Psoas muscle (tissue), 8 donors: ENCODE results near the gene OCRL. TPM values are rescaled to one million over a fixed set of nuclear protein-coding genes. Genes with fewer than 3 reads are reported as not detected.

Experiments used
- ATAC-seq, 4 donors: fragments of 200-7000 bp; cut with Tn5 transposase; one replicate each; pipeline ENCODE4 v1.9.1; 2020; ENCODE audit warnings: moderate library complexity in 3 of 4, mild to moderate bottlenecking in 2 of 4
- DNase-seq, 2 donors: peaks; one replicate each; pipeline ENCODE4 v3.0.0-alpha.2; 2020
- H3K27ac ChIP-seq: fragments of 200-600 bp; one replicate; pipeline ENCODE4 v1.8.0; 2022
- H3K27me3 ChIP-seq, 3 donors: fragments of 200-600 bp in 1 of 3; one replicate each; pipeline versions ENCODE4 v1.6.1 to v1.8.0; 2013 to 2022; ENCODE audit warnings: low read length in 2 of 3, mild to moderate bottlenecking in 2 of 3, moderate library complexity in 1 of 3; ENCODE audit not compliant: insufficient read depth in 3 of 3
- H3K36me3 ChIP-seq, 2 donors: fragments of 200-600 bp in 1 of 2; one replicate each; pipeline versions ENCODE4 v1.6.1 to v1.8.0; 2013 to 2022; ENCODE audit warnings: low read depth in 1 of 2, mild to moderate bottlenecking in 1 of 2, moderate library complexity in 1 of 2; ENCODE audit not compliant: insufficient read depth in 1 of 2
- H3K4me1 ChIP-seq: fragments of 200-600 bp; one replicate; pipeline ENCODE4 v1.8.0; 2022
- H3K4me3 ChIP-seq: fragments of 200-600 bp; one replicate; pipeline ENCODE4 v1.8.0; 2022; ENCODE audit warnings: mild to moderate bottlenecking
- H3K9me3 ChIP-seq: fragments of 200-600 bp; one replicate; pipeline ENCODE4 v1.8.0; 2022
- CTCF ChIP-seq: fragments of 200-600 bp; IDR thresholded peaks from one replicate; pipeline ENCODE4 v1.8.0; 2022; ENCODE audit warnings: antibody characterized with exemption
- WGBS, 3 donors: extraction: QIAGEN DNeasy Blood & Tissue Kit; methylation state at CpG; one replicate each; pipeline versions ENCODE4 v1.1.6 to v1.1.7; 2013; 5-methylcytosine and 5-hydroxymethylcytosine counted together
- intact Hi-C, 2 donors: fragments of 100-400 bp; cut with DNase I; formaldehyde crosslinking; loops; one replicate each; pipeline versions ENCODE4 v1.11.0 to v1.14.2; 2022
- polyA plus RNA-seq, 3 donors: library from polyadenylated mRNA; stranded (reverse); fragments of 200-250 nt; gene quantifications; one replicate each; pipeline ENCODE4 v1.2.3, GENCODE V29; 2013
- total RNA-seq, 4 donors: library from RNA; stranded (reverse); fragmentation: NEBNext Ultra II Directional in 2 of 4; extraction: Animal tissue kit (Norgen Biotek cat#: 25700) in 2 of 4; gene quantifications; one replicate each; pipeline versions ENCODE4 v1.2.1 to v1.2.4, GENCODE V29; 2021 to 2023
- donor health status: healthy with polysubstance abuse.
- donor health status: DM: no; HTN: no; CAD: no; lungs with moderate emphysema.
- donor health status: Bipolar disorder and iron deficiency.
- donor health status: healthy.
- donor health status: DM: yes; HTN: yes; CAD: no.
- donor health status: DM: no; HTN: no; CAD: no.
- donor health status: DM: no; HTN: no; CAD: no.
- donor health status: DM: yes; HTN: yes; CAD: no.

OCRL gene
- total and polyA plus RNA-seq, 7 donors: 5.1 to 14.8 (median 10.5) TPM

GRCh38 chrX:129599499-129599898 lies 59.4 kb downstream of the OCRL start:
- no peaks in the 10 kb centered on the region for H3K4me1 ChIP-seq
- WGBS, 3 donors: 69 to 83% (median 76%) methylated on average over 5 of the region's 5 CpGs
- peaks cover 0 to 9% of the 10 kb centered on the region in 2 donors for H3K36me3 ChIP-seq
- no peak for TF ChIP-seq CTCF
- H3K27ac ChIP-seq: no peak overlapping the region
- DNase-seq: no peak
- intact Hi-C loops: no loop called here
- no peak overlapping the region for H3K4me3 ChIP-seq
- no peak for ATAC-seq
- H3K27me3 ChIP-seq: peaks cover 0 to 4% (median 0%) of the 10 kb centered on the region in 3 donors
- no peaks in the 10 kb centered on the region for H3K9me3 ChIP-seq

- Histone ChIP-seq H3K4me3 (no peak overlapping the region), H3K27me3 (peaks cover 0 to 4% (median 0%) of the 10 kb centered on the region in 3 donors), H3K36me3 (peaks cover 0 to 4% of the 10 kb centered on the region in 2 donors), H3K4me1 (no peaks in the 10 kb centered on the region), H3K9me3 (no peaks in the 10 kb centered on the region), H3K27ac (no peak overlapping the region)
- ATAC-seq (no peak), DNase-seq (no peak)
- 58 to 77% (median 69%) methylated on average over 5 of the region's 5 CpGs for WGBS, 3 donors
- intact Hi-C loops: loop anchor here (5.0 to 10.0 kb wide), 5 partner anchors 225 to 1315 kb away; partner anchors contain the start of gene UTP14A (in 1 of the 2)
- TF ChIP-seq CTCF: no peak
Observed at GRCh38 chrX:129599996-129600395, 59.9 kb downstream of the OCRL start.

- H3K27ac ChIP-seq: no peak overlapping the region
- TF ChIP-seq CTCF: peak; percentile 55
- H3K4me1 ChIP-seq: no peaks in the 10 kb centered on the region
- intact Hi-C loops: loop anchor here (5.0 to 10.0 kb wide), 5 partner anchors 224 to 1314 kb away; partner anchors contain the start of gene UTP14A (in 1 of the 2)
- ATAC-seq (peak; percentile 16 to 55 (median 44)), DNase-seq (no peak)
- no peaks in the 10 kb centered on the region for H3K9me3 ChIP-seq
- H3K36me3 ChIP-seq: no peaks in the 10 kb centered on the region
- H3K27me3 ChIP-seq: peaks cover 0 to 4% (median 0%) of the 10 kb centered on the region in 3 donors
- no peak overlapping the region for H3K4me3 ChIP-seq
- 21 to 26% (median 21%) methylated on average over 11 of the region's 11 CpGs for WGBS, 3 donors
Observed at GRCh38 chrX:129600981-129601424, 60.9 kb downstream of the OCRL start.

- H3K4me1 ChIP-seq: peaks cover 4% of the 10 kb centered on the region
- WGBS, 3 donors: 2 to 7% (median 7%) methylated on average over 5 of the region's 5 CpGs
- peak; percentile 73 for TF ChIP-seq CTCF
- no peaks in the 10 kb centered on the region for H3K36me3 ChIP-seq
- intact Hi-C loops: loop anchor here (2.0 to 10.0 kb wide), 6 partner anchors 120 to 1308 kb away; partner anchors contain the start of gene UTP14A (in 1 of the 2)
- no peaks in the 10 kb centered on the region for H3K27me3 ChIP-seq
- peak overlapping the region; percentile 15 for H3K4me3 ChIP-seq
- ATAC-seq: peak; percentile 60 to 73 (median 63)
- no peak for DNase-seq
- H3K9me3 ChIP-seq: no peaks in the 10 kb centered on the region
- H3K27ac ChIP-seq: no peak overlapping the region
Observed at GRCh38 chrX:129606918-129607317, 66.9 kb downstream of the OCRL start.

GRCh38 chrX:129608496-129608895 lies 68.4 kb downstream of the OCRL start:
- Histone ChIP-seq H3K4me3 (no peak overlapping the region), H3K27ac (no peak overlapping the region), H3K4me1 (peaks cover 4% of the 10 kb centered on the region), H3K27me3 (no peaks in the 10 kb centered on the region), H3K9me3 (no peaks in the 10 kb centered on the region), H3K36me3 (no peaks in the 10 kb centered on the region)
- DNase-seq (no peak), ATAC-seq (no peak)
- intact Hi-C loops: loop anchor here (5.0 to 10.0 kb wide), 5 partner anchors 119 to 1306 kb away; partner anchors contain the start of gene UTP14A (in 1 of the 2)
- TF ChIP-seq CTCF: no peak
- WGBS, 3 donors: 70 to 95% (median 91%) methylated on average over 3 of the region's 3 CpGs
